DND-41 (cell line): ENCODE data around the gene ELOVL7.

ENCODE experiments used
- CTCF ChIP-seq: IDR thresholded peaks from 2 replicates; pipeline ENCODE4 v1.5.1; 2012; ENCODE audit warnings: borderline replicate concordance, low read length, moderate library complexity, mild to moderate bottlenecking; ENCODE audit not compliant: poor library complexity, severe bottlenecking; ENCODE audit errors: extremely low read depth
- EZH2 ChIP-seq: IDR thresholded peaks from 3 replicates; pipeline ENCODE4 v1.6.1; 2012; ENCODE audit warnings: borderline replicate concordance, low read depth, mild to moderate bottlenecking, moderate library complexity, low read length, inconsistent platforms; ENCODE audit not compliant: severe bottlenecking

DNA sequence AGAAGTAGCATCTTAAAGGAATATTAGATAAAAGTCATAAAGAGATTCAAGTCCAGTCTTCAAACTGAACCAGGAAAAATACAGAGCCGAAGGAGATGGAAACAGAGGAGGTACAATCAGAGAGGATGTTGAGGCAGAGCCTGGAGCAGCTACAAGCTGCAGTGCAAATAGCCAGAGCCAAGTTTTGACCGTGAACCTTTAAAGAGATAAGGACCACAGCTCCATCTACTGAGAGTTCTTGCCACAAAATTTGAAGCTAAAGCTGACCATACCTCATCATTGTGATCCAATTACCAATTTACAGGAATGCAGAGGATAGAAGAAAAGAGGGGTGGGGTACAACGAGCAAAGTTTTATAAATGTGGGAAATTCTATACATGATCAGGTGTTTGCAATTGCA lies 133.7 kb downstream of the ELOVL7 start:
- TF ChIP-seq CTCF (no peak), EZH2 (no peak)
